Stimulated activated CD8-positive, alpha-beta memory T cell treated with anti-CD3 and anti-CD28 coated beads, Interleukin-4, amount 100 ng/mL, for 4 hours (primary cell): ENCODE data around the gene GTF3C1.
"Not testable (repeated sequence)": the region's sequence is repeated elsewhere in the genome, so short reads cannot be mapped to it uniquely, and the experiment has no call there.

Experiments used
- DNase-seq, 2 donors: peaks; one replicate each; pipeline ENCODE4 v3.0.0-alpha.2; 2020; ENCODE audit warnings: low read depth in 2 of 2, low spot score in 1 of 2

Gene GTF3C1, protein sequence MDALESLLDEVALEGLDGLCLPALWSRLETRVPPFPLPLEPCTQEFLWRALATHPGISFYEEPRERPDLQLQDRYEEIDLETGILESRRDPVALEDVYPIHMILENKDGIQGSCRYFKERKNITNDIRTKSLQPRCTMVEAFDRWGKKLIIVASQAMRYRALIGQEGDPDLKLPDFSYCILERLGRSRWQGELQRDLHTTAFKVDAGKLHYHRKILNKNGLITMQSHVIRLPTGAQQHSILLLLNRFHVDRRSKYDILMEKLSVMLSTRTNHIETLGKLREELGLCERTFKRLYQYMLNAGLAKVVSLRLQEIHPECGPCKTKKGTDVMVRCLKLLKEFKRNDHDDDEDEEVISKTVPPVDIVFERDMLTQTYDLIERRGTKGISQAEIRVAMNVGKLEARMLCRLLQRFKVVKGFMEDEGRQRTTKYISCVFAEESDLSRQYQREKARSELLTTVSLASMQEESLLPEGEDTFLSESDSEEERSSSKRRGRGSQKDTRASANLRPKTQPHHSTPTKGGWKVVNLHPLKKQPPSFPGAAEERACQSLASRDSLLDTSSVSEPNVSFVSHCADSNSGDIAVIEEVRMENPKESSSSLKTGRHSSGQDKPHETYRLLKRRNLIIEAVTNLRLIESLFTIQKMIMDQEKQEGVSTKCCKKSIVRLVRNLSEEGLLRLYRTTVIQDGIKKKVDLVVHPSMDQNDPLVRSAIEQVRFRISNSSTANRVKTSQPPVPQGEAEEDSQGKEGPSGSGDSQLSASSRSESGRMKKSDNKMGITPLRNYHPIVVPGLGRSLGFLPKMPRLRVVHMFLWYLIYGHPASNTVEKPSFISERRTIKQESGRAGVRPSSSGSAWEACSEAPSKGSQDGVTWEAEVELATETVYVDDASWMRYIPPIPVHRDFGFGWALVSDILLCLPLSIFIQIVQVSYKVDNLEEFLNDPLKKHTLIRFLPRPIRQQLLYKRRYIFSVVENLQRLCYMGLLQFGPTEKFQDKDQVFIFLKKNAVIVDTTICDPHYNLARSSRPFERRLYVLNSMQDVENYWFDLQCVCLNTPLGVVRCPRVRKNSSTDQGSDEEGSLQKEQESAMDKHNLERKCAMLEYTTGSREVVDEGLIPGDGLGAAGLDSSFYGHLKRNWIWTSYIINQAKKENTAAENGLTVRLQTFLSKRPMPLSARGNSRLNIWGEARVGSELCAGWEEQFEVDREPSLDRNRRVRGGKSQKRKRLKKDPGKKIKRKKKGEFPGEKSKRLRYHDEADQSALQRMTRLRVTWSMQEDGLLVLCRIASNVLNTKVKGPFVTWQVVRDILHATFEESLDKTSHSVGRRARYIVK (N-terminal part only)

DNA sequence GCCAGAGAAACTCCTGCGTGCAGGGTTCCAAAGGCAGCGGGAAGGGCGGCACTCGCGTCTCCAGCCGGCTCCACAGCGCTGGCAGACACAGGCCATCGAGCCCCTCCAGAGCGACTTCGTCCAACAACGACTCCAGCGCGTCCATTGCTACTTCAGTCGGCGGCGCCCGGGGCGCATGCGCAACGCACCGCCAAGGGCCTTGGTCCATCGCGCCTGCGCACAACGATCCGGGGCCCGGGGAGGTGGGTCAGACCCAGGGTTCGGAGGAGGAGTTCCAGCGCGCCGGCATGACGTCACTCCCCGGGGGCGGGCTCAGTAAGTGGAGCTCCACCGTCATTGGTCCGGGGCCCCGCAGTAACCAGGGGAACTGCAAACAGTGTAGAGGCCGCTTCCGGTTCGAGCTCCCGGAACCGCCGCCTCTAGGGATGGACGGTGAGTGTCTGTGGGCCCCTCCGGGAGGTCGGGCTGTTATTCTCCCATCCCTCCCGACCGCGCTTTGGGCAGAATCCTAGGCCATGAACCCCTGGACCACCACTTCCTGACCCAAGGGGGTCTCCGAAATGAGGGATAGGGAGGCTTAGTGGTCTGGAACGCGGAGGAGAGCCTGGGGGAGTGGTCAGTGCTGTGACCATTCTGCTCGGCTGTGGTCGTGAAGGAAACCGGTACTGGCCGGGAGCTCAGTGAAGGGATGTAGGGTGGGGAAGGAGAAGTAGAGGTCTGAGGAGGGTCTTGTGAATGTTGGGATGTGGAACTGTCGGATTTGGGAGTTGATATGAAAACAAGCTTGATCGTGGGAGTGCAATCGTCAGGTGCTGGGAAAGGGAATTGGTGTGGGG is at the start of gene GTF3C1, which contains the start of gene KATNIP:
TSS of gene GTF3C1 (minus strand) at position 168 of the 836 bp plus-strand sequence. CDS start at position 145, 23 bp downstream.
TSS of gene KATNIP (plus strand) at position 399 of the 836 bp plus-strand sequence. CDS start at position 426, 27 bp downstream.
- peak; percentile 100 for DNase-seq

DNA sequence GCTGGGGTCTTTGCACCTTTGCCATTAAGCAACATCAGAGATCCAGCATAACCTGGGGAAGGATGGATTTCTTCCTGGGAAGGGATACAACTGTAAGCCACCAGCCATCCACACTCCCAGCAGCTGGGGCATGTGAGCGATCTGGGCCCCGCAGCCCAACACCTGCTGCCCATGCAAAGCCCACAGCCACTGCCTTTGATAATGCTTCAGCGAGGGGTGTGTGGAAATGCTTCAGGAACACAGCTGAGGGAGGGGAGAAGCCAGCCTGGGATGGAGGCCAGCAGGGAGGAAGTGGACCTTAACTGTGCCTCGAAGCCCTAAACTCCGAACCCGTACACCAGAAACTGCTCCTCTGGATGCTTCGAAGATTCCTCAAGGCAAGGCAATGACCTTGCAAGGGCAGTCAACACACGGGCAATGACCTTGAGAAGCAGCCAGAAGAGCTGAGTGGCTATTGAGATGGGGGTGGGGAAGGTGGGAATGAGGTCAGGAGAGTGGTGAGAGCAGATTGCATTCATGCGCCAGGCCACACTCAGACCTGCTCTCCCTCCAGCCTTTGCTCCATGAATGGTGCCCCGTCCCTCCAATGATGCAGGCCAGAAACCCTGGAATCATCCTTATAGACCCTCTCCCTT is 49.3 kb upstream of the GTF3C1 start:
- no peak for DNase-seq

DNA sequence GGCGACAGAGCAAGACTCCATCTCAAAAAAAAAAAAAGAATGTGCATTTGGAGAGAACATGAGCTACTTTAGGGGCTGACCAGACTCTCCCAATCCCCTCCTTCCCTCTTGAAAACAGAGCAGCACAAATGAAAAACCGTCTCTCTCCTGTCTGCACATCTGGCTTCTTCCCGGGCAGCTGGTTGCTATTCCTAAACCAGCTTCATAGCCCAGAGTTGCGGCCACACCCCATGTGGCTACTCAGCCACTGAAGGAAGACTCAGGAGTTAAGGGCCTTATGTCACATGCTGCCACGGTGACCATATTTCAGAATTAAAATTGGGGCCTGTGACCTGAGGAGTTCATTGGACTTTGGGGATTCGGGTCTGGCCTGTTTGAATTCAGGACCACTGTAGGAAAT is 48.5 kb upstream of the GTF3C1 start:
- no peak for DNase-seq

DNA sequence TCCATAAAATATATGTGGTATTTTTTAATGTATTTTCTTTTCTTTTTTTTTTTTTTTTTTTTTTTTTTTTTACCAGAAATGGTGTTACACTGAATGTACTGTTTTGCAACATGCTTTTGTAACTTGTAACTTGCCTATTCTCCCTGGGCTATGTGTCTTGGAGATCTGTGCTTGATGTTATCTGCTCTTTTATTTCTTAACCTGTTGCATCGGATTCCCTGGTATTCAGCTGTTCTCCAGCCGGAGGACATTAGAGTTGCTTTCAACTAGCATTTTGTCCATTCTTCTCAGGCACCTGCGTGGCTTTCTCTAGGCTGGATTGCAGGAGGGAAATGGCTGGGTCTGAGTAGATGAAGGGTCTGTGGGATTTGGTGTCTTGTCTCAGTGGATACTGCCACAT is 47.6 kb upstream of the GTF3C1 start:
- no peak for DNase-seq

DNA sequence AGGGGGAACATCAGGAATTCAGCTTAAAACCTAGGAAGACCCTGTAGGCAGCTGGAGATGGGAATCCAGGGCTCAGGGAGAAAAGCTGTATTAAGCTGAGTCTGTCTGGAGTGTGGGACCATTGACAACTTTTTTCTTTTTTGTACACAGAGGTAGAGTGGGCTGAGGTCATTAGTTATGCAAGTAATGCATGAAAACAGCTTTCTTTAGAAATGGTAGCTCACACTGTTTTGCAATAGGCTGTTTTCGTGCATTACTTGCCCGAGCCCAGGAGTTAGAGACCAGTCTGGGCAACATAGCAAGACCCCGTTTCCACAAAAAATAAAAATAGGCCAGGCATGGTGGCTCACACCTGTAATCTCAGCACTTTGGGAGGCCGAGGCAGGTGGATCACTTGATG is 46.7 kb upstream of the GTF3C1 start:
- no peak for DNase-seq

DNA sequence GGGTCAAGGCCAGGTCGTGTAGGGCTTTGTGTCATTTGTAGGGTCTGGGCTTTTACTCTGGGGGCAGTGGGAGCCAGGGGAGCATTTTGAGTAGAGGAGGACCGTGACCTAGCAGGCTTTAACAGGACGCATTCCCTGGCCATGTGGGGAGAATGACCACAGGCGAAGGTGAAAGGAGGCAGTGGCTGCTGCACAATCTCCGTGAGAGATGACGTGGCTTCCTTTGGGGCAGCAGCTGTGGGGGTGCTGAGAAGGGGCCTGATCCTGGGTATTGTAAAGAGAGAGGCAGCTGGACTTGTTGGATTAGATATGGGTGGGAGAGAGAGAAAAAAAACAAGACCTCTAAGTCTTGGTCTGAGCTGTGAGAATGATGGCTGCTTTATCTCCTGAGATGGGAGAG is 46.3 kb upstream of the GTF3C1 start:
- DNase-seq: no peak

DNA sequence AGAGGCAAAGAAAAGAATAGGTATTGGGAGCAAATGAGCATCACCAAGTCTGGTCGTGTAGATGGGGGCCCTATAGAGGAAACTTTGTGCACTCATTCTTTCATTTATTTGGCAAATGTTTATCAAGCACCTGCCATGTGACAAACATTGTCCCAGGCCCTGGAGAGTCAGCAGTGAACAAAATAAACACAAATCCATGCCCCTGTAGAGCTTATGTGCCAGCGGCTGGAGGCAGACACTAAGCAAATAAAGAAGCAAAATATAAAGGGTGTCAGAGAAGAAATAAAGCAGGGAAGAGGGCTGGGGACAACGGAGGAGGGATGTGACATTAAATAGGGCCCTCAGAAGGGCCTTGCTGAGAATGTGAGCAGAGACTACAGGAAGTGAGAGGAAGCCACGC is 45.8 kb upstream of the GTF3C1 start:
- DNase-seq: no peak

DNA sequence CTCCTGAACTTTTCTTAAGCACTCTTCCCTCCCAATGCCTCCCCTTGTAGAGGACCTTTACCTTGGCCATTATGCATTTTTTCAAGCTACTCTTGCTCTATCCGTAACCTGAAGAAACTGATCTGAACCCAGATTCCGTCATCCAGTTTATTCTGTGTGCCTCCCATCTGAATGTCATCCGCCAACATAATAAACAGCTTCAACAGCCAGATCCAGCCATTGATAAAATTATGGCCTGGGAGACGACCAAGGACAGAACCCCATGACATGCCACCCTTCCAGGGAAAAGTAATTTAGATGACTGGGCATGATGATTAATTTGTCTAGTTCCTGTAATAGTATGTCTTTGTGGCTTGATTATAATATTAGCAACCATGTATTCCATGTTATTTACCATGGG is 42.1 kb upstream of the GTF3C1 start:
- DNase-seq: no peak

DNA sequence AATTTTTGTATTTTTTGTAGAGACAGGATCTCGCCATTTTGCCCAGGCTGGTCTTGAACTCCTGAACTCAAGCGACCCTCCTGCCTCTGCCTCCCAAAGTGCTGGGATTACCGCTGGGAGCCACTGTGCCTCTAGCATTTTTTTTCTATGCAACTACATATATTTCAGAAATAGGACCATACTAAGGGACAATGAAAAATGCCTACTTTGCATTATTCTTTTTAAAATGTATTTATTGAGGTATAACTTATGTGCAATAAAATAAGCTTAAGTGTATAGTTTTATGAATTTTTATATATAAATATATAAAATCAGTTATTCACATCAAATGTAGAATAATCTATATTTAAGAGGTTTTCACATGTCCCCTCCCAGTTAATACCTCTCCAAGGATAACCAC is 38.3 kb upstream of the GTF3C1 start:
- no peak for DNase-seq

DNA sequence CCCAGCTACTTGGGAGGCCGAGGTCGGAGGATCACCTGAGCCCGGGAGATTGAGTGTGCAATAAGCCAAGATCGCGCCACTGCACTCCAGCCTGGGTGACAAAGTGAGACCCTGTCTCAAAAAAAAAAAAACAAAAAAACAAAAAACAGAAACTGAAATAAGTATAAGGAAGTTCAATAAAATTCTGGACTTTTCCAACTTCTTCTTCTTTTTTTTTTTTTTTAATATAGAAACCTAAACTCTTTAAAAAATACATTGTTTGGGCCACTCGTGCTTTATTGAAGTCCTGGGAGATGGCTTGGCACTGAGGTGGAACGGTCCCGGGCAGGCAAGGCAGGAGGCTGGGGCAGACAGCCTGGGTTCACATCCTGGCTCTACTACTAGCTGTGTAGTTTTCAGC is 37.0 kb upstream of the GTF3C1 start:
- no peak for DNase-seq

DNA sequence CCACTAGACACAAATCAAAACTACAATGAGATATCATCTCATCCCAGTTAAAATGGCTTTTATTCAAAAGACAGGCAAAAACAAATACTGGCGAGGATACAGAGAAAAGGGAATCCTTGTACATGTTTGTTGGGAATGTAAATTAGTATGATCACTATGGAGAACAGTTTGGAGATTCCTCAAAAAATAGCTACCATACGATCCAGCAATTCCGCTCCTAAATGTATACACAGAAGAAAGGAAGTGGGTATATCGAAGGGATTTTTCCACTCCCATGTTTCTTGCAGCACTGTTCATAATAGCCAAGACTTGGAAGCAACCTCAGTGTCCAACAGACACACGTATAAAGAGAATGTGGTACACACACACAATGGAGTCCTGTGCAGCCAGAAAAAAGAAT is 35.5 kb upstream of the GTF3C1 start:
- no peak for DNase-seq

DNA sequence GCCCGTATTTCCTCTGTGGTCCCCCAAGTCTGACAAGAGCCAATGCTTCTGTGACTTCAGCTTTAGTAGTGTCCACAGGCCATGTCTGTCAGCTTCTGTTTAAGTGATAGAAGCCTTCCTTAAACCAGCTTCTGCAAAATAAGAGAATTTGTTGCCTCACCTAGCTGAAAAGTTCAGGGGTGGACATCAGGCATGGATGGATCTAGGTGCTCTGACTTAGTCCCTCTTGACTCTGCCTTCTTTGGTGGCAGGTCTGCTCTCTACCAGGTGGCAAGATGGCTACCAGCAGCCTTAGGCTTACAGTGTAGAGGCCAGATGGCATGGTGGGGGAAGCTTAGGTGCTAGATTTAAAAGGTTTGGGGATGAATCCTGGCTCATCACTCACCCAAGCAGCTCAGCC is 33.9 kb upstream of the GTF3C1 start:
- DNase-seq: no peak

DNA sequence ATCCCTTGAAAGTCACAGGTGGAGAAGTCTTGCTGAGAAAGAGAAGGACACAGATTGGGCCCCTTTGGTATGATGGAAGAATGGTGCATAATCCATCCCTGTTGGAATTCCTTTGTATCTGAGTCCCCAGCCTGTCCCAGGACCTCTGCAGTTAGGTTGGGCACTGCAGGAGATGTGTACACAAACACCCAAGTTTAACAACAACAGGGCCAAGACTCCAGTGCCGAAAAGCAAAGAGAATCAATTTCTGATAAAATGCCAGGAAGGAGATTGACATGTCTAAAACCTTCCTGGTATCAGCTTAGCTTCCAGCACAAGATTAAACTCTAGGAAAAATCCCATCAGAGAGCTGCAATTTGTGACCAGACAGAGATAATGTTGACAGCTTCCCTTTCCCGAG is 33.2 kb upstream of the GTF3C1 start:
- no peak for DNase-seq

DNA sequence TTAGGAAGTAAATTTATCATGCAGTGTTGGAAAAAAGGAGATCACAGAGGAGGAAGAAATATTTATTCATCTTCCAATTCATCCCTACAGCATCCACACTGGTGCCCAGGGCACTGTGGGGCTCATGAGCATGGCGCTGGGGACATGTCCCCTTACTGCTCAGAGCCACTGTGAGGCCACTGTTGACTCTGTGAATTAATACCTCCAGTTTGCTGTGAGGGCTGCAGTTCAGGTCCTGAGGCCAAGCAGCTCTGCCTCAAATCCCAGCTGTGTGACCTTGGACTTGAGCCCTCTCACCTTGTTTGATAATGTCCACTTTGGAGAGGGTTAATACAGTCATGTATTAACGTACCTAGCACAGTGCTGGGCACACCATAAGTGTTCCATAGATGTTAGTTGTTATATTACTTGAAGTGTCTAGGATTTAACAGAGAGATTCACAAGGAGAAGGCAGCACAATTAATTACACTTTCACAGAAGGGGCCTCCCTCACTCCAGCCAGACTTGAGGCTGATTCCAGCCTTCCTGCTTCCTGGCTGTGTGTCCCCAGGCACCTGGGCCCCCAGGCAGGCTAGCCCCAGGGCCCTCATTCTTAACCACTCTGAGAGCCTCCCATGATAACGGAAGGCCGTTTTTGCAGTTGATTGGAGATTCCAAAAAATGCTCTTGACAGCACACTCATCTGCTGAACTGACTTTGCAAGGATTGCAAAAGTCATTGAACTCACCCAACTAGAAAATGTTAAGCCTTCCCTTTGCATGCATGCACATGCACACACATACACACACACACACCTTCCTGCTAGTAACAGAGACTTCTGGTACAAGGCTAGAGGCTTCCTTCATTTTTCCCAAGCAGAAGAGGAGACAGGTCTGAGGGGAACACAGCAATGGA is 29.6 kb upstream of the GTF3C1 start:
- DNase-seq: no peak

DNA sequence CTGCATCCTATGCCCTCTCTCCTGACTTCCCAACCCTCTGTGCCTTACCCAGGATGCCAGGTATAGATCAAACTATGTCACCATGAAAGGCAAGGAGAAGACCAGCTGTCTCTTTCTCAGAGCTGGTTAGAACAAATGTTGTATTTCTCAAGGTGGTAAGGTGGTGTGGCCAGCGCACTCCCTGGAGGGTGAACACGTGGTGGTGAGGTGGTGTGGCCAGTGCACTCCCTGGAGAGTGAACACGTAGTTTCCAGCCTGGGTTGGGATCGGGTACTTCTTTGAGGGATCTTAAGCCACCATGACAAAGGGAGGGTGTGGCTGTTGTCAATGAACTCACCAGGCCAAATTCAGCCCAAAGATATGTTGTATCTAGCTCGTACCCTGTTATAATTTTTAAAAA is 27.0 kb upstream of the GTF3C1 start:
- DNase-seq: no peak

DNA sequence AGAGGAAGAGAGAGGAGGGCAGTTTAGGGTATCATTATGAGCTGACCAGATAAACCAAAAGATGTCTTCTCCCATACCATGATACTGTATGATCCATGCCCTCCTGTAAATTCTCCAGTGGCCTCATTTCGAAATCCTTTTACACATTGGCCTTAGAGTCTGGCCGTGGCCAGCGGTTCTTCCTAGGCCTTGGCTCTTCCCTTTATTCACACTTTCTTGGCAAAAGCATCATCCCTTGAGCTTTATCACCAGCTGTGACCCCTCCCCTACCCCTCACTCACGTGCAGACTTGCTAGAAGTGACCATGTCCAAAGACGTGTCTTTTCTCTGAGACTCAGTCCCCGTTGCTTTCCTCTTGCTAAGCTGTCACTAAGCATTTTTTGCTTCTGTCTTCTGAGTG is 23.0 kb upstream of the GTF3C1 start:
- no peak for DNase-seq

DNA sequence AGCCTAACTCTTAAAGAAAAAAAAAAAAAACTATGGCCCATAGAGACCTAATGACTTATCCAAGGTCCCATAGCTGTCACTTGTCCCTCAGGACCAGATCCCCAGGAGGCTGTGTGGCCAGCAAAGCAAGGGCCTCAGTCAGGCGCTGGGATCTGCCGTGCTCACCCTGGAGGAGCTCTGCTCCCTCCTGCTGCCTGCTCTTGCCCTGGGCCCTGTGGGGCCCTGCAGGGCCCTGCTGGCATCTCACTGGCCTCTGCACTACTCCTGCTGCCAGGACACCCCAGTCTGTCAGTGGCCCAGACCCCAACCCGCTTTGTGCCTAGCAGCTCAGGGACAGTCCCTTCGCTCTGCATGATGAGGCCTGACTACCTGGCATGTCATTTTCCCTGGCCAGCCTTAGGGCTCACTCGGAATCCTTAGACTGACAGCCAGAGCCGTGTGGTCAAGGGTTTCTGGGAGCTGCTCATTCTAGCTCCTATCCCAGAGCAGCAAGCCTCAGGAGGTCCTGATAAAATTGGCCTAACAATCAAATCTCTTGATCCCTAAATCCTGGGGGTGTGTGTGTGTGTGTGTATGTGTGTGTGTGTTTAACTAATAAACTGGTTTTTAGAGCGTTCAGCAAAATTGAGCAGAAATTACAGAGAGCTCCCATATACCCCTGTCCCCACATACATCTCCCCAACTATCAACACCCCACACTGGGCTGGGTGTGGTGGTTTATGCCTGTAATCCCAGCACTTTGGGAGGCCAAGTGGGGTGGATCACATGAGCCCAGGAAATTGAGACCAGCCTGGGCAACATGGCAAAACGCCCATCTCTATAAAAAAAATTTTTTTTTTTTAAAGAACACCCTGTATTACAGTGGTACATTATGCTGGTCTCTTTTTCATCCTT is 22.0 kb upstream of the GTF3C1 start:
- no peak for DNase-seq

DNA sequence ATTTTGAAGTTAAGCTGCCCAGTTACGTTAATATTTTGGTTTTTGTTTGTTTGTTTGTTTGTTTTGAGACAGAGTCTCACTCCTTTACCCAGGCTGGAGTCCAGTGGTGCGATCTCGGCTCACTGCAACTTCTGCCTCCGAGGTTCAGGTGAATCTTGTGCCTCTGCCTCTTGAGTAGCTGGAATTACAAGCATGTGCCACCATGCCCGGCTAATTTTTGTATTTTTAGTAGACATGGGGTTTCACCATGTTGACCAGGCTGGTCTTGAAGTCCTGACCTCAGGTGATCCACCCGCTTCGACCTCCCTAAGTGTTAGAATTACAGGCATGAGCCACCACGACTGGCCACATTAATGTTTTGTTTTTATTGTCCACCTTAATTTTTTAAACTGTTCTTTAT is 21.3 kb upstream of the GTF3C1 start:
- DNase-seq: not testable (repeated sequence)
